ENCODE results near the gene MLLT3.

The MLLT3 gene

DNA sequence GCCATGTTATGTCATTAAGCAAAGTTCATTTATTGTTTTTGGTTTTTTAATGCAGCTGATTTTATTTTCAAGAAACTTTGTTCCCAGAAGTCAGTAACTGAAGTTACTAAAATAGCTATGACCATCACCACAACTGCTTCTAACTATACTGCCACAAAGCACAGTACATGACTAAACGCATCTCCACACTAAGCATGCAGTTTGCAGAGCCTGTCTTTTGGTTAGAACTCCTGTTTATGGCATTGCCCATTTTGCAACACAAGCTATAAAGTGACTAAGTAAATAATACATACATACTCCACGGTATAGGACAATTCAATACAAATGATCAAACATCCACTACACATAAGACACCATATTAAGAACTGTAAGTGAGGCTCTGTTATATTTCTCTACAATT, 109.7 kb downstream of the MLLT3 start:
- DNase-seq: no peak

DNA sequence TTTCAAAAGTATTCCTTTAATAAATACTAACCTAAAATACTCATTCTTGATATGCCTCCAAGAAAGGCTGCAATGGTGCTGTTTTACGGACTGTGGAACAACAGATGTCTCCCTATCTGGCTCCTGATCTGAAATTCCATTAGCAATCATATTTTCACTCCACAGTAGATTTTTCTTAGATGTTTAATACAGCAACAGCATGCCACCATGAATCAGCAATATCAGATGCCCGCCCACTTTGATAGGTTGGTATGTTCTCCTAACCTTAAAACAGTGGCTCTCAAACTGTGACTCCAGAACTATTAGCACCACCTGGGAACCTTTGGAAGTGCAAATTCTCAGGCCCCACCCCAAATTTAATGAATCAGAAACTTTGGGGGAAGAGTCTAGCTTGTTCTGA, 110.2 kb downstream of the MLLT3 start:
- DNase-seq: peak in 2 of 56 donors; percentile 4 to 8

DNA sequence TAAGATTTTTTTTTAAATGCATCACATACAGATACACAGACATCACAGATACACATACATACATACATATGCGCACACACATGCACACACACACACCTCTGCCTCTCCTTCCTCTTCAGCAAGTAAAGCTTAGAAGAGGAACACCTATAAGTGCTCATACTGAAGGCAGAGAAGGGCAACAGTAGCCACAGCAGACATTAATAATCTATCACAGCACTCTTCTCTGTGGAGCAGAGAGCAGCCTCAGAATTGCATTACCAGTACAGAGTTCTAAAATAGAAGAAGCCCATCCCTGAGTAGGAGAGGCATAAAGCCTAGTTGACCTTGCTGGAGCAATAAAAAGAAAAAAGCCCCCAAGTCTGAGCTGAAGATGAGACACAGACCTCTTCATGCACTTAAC, 110.6 kb downstream of the MLLT3 start:
- DNase-seq: no peak

DNA sequence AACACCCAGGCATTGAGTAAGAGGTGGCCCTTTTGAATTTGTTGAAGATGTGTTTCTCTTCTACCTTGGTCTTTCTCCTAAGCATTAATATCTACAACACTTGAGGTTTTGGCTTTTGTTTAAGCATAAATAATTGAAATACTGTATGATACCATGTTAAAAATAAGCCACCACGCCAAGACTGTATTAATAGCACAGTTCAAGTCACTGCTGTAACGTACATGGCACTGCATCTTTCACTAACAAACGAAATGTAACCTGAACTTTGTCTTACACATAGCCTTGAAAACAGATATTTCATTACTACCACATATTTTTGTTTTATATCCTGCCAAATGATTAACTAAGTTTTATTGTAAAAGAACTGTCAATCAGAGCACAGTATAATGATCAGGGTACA, 112.8 kb downstream of the MLLT3 start:
- DNase-seq: no peak

DNA sequence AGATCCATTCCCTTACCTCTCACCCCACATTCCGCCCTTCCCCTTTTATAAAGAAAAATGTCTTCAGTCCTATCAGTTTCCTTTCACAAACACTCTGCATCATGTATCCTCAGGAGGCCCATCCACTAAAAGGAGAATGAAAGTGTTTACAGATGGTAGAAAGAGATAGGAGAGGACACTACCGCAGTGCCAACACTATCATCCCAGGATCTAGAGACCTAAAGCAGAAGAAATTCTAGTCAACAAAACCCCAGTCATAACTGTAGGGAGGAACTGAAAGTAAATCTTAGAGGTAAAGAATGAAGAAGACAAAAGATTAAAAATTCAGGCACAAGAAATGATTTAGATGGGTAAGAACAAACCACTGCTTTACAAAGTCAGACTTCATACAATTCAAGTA, 114.1 kb downstream of the MLLT3 start:
- DNase-seq: no peak

DNA sequence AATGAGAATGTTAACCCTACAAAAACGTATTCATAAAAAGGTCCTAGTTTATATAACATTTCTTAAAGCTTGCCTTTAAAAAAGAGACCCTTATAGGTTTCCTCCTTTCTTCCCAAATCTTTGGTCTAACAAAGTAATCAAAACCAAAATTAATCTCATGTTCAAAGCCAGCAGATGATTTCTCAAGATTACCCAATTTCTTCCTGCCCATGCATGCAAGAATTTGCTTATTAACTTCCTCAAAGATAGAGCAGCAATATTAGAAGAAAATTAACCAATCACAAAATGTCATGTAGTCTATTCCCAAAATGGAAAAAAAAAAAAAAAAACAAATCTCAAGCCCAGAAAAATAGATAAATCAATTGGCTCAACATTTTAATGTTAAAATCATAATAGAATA, 114.9 kb downstream of the MLLT3 start:
- no peak for DNase-seq

DNA sequence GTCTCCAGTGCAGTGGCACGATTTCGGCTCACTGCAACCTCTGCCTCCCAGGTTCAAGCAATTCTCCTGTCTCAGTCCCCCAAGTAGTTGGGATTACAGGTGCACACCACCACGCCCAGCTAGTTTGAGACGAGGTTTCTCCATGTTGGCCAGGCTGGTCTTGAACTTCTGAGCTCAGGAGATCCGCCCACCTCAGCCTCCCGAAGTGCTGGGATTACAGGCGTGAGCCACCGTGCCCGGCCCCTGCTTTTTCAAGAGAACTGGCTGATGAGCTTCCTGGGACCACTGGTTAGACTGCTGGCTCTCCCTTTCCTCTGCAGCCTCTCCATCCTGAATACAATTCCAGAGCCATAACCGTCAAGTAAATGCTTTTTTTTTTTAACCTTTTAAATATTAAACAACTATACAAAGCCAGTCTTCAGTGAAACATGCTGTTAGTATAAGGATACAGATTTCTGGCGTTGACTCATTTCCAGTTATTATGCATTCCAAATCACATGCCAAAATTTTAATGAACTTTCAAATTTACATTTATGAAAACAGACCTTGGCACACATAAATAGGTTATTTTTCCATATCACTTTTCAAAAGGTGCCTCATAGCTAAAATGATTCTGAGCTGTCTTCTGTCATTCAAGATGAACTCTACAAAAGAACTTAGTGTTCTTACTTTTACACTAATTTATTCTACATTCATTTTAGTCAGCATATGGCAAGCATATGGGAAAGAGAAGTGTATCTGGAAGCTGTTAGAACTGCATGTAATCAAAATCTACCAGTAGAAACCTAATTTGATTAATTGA, 116.0 kb downstream of the MLLT3 start:
- no peak for DNase-seq

DNA sequence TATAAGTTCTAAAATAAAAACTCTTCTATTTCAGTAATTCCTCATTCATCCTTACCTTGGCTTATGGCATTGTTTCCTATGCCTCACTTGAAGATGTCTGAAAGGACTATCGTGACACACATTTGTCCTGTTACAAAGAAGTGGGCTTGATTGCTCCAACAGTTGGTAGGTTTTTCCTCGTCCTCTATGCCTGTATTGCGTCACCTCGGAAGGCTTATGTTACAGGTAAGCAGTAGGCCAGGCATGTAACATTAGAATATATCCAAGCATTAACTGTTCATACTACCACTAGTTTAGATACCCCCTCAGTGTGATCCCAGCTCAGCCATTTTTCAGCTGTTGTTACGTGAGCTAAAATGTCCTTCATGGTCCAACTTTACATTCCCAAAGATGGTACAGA, 116.7 kb downstream of the MLLT3 start:
- DNase-seq: no peak

DNA sequence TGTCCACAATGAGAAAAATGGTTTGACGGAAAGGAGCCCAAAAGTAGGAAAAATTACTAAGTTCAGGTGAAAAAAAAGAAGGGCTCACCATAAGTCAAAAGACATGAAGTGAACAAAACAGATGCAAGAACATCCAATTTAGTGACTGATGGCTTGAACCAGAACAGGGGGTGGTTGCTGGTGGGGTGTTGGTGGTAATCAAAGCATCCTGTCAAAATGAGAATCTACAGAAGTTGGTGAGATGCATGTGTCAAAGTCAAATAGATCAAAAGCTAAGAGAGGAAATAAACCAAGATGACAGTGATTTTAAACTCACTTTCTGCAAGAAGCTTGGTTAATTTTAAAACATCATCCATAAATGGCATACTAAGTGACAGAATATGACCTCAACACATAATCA, 117.4 kb downstream of the MLLT3 start:
- DNase-seq: no peak

DNA sequence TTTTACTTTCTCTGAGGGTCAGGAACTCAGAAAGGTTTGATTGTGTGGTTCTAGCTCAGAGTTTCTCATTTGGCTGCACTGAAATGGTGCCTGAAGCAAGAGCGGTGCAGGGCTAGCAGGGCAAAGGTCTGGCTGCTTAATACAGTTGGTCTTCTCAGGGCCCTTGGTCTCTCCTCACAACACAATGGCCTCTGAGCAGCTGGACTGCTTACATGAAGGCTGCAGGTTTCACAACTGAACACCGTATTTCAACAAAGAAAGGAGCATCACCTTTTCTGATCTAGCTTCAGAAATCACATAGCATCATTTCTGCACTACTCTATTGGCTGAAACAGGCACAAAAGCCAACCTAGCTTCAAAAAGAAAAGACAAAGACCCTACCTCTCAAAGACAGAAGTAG, 122.2 kb downstream of the MLLT3 start:
- no peak for DNase-seq

DNA sequence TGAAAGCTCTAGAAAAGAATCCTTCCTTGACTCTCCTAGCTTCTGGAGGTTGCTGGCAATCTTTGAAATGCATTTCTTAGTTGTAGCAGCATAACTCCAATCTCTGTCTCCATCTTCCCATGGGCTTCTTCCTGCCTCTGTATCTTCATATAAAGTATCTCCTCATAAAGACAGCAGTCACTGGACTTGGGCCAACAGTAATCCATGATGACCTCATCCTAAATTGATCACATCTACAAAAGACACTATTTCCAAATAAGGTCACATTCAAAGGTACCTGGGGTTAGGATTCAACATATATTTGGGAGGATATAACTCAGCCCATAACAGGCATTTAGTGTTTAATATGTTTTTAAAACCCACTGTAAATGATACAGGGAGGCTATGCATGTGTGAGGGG, 123.3 kb downstream of the MLLT3 start:
- no peak for DNase-seq

DNA sequence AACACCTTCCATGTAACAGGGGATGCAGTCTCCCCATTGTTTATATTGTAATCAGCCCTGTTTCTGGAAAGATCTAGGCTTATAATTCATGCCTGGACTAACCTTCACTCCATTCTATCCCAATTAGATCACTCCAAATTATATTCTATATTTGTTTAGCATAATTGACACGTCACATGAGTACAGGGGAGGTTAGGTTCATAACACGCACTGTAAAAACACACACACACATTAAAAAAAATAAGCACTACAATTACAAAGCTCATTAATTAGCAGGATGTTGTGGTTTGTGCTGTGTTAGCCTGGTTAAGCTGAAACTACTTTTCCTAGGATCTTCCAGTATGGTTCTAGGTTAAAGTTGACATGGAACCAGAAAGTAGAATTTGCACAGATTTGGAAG, 126.0 kb downstream of the MLLT3 start:
- no peak for DNase-seq

DNA sequence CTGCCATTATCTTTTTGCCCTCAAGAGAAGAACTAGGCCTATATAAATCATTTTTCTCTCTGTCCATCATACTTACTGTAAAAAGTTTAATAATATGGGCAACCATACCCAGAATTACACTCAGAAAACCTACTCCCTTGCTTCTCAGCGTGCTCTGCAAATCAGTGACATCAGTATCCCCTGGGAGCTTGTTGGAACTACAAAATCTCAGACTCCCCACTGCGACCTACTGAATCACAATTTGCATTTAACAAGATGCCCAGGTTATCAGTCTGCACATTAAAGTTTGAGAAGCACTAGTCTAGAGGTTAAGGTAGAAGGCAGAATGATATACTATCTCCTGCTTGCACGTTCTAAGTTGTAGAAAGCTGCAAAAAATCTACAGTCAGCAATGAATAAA, 127.2 kb downstream of the MLLT3 start:
- DNase-seq: no peak

DNA sequence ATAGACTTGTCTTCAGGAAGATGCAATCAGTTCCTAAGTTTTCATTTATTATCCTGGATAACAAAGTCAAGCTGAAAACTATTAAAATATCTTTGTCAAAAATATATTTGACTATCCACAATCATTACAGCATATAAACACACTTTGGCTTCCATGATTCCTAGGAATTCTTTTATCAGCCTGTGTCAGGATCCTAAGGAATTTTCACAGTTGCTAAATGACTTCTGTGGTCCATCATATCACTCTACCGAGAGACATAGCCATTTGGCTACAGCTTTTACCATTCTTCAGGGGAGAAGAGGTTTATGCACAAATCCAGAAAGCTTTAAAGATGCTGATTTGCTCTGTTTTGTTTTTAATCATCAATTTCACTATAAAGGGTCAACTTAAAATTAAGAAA, 128.3 kb downstream of the MLLT3 start:
- DNase-seq: no peak

DNA sequence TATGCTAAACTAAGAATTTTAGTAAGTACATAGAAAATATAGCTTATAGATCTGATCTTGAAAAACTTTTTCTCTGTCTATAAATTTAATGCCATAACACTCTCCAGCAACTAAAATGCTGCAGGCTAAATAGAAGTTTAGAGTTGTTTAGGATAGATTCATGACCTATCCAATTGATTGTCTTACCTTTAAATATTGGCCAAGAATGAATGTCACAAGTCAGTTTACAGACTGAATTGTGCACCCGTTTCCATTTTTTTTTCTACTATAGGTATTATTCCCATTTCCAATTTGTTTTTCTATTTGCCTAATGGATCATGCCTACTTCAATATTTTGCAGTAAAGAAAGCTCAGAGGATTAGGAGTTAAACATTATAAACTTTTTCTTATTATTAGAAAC, 129.5 kb downstream of the MLLT3 start:
- DNase-seq: no peak

DNA sequence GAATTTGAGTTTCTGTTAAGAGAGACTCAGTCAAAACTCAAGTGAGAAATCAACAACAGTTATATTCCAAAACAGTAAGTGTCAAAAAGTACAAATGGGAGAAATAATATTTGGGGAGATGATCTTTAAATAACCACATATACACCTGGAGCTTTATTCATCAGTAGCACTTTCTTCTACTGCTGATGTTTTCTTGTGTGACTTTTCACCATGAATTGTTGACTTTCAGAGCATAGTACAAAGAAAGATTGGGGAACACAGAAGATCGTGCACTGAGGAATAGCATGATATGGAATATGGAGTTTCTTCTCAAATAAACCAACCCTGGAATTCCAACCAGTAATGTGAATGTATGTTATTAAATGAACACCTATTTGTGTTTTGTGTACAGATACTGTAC, 130.7 kb downstream of the MLLT3 start:
- no peak for DNase-seq

DNA sequence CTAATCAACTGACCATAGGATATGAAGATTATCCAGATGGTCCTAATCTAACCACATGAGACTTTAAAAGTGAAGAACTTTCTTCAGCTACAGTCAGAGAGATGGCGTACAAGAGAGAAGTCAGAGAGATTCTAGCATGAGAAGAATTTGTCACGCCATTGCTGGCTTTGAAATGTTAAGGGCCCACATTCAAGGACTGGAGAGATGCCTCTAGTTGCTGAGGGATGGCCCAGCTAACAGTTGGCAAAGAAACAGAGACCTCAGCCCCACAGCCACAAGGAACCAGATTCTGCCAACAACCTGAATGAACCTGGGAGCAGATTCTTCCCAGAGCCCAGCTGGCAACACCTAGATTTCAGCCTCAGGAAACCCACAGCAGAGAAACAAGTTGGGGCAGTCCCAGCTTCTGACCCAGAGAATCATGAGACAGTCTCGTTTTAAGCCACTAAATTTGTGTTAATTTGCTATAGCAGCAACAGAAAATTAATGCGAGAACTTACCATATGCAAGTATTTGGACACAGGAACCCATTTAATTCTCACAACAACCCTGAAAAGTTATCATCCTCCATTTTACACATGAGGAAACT, 132.0 kb downstream of the MLLT3 start:
- no peak for DNase-seq

DNA sequence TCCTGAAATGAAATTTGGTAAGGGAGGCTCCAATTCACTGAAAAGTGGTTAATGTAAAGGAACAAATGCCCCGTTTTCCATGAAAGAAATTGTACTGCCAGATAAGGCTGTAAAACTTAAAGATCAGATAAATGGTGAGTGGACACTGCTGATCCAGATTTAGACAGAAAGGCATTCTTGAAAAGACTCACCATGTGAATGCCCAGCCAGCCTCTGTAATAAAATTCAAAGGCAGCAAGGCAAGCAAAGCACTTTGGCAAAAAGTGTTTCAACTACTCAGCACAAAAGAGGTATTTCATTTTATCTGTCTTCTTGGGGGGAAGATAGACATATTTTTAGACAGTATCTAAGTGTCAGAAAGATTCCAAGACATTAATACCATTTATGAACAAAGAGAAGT, 133.6 kb downstream of the MLLT3 start:
- DNase-seq: no peak

DNA sequence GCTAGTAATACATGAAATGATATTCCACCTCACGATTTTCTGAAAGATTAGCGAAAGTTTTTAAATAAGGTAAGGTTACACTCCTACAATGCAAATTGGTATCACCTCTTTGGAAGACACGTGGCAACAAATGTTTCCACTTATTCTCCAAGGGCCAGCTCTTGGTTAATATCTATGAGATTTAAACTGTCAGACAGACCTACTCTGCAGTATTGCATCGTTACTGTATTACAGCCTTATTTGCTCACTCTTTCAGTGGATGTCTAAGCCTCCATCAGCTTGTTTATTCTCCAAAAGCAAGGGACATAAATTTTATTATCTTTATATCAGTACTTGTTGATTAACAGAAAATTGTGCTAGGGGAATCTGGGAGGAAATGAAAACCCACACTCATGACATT, 135.7 kb downstream of the MLLT3 start:
- no peak for DNase-seq

DNA sequence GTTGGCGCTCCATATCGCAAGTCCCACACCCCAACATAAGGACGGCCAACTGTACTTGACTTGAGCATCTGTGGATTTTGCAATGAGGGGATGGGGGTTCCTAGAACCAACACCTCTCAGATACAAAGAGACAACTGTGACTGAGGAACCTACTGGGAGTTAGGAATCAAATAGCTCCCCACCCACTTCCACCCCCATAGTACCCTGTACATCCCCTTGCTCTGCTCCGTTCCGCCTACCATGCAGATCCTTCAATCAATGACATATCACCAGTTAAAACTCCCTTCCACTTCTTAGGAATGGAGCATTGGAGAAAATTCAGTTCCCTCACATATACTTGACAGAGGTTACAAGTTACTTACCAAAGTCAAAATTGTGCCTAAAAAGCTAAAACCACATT, 140.9 kb downstream of the MLLT3 start:
- no peak for DNase-seq

DNA sequence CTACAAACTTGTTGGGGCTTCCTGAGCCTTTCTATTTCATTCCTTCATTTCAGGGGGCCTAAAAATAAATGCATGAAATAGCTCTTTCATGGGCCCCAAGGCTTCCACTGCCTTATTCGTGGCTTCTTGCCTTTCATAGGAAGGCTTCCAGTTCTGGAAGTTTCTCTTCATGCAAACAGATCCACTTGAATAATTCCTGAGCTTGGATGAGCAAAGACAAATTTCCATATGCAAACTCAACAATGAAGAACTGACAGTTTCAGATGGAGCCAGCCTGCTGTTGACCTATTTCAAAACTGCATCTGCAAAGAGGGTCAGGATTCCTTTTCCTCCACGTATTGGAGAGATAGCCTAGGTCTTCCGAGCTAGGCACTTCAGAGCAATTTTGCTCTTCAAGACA, 142.1 kb downstream of the MLLT3 start:
- no peak for DNase-seq

DNA sequence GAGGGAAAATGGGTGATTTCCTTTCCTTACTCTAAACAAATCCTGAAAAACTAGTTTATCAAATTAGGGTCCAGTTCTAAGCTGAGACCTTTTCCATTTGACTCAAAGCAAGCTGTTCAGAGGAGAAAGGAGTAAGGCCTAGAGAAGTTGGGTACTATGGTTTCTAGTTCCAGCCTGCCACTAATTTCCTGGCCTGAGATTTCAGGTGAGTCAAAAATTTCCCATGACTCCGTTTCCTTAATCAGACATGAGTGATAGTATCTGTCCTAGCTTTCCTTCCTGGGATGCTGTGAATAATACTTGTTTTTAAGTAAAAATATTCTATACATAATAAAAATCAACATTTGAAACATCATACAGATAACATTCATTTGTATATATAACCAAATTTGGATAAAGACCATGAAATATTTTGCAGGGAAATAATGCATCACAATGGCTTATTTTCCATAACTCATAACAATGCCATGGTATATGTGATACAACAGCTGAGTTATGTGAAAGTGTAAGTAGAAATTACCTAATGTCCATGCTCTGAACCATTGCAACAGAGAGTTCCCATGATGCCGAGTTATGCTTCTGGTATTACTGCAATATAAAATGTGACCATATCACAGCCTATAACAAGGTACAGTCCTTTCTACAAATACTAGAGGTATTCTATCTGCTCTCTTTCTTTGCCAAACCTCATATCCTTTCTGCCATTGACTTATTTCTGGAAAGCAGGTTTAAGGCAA, 142.7 kb downstream of the MLLT3 start:
- no peak for DNase-seq

DNA sequence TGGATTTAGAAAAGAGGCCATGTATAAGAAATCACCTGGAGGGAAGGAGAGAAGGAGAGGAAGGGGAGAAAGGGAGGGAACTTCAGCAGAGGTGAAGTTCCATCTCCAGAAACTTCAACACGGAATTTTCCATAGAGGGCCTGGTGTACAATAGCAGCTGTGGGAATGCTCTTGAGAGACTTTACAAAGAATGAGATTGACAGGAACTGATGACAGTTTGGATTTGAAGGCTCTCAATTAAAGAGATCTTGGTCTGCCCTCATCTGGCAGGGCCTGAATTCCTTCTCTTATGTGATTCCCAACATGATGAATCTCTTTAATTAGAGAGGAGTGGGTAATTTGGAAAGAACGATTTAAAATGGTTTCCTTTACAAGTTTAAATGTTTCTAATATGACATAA, 143.5 kb downstream of the MLLT3 start:
- DNase-seq: peak in 1 of 56 donors; percentile 29

Data from amygdala (tissue), 56 donors.